ENCODE results near the gene RDX. TPM values are rescaled to one million over a fixed set of nuclear protein-coding genes. Genes with fewer than 3 reads are reported as not detected.

RDX gene
- total and polyA plus RNA-seq, 2 of the 13 experiments (the other 11 are each of a cell fraction or from before 2014, with no cell fraction given): 20.7 to 63.1 TPM

DNA sequence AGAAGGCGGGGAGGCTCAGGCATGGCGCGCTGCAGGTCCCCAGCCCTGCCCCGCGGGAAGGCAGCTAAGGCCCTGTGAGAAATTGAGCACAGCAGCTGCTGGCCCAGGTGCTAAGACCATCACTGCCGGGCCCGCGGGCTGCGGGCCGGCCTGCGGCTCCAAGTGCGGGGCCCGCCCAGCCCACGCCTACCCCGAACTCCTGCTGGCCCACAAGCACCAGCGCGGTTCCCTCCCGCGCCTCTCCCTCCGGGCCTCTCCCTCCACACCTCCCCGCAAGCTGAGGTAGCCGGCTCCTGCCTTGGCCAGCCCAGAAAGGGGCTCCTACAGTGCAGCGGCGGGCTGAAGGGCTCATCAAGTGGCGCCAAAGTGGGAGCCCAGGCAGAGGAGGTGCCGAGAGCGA lies 4.6 kb upstream of the RDX start:
- BruUV-seq (replicated peaks): no TSS peak
- Histone ChIP-seq H3K9ac (ENCODE audit: insufficient read depth, low read depth, low read length) (no peak overlapping the region), H2AFZ (ENCODE audit: low read length) (no peak overlapping the region), H3K36me3 (replicated peaks in 1 of 2; ENCODE audit: control insufficient read depth in 1 of 2, insufficient read depth in 2 of 2, low read length in 2 of 2) (no peaks in the 10 kb centered on the region), H3K27ac (ENCODE audit: extremely low read length, insufficient read depth, low read length) (no peak overlapping the region), H3K4me3 (replicated peaks in 1 of 3; ENCODE audit: insufficient read depth in 1 of 3, low read depth in 2 of 3, low read length in 3 of 3) (no peak overlapping the region), H3K4me1 (ENCODE audit: insufficient read depth, low read length) (peaks cover 49% of the 10 kb centered on the region), H4K20me1 (ENCODE audit: insufficient read depth, low read length) (no peaks in the 10 kb centered on the region), H3K9me3 (ENCODE audit: low read length) (no peaks in the 10 kb centered on the region), H3K79me2 (ENCODE audit: insufficient read depth, low read length) (no peaks in the 10 kb centered on the region), H3K4me2 (ENCODE audit: low read depth, low read length) (no peak overlapping the region), H3K27me3 (ENCODE audit: control insufficient read depth in 1 of 2, insufficient read depth in 2 of 2, low read length in 2 of 2) (no peaks in the 10 kb centered on the region)
- POLR2A ChIA-PET: interaction anchor here (1.6 kb wide), 1 partner anchor 62 kb away, joined by 3 read pairs; no protein-coding TSS in a partner anchor
- in situ Hi-C loops (cut with HindIII; ENCODE audit: extremely low pct_ligation_motif_present, low pct_unique_long_range_greater_than_20kb): no loop called here
- WGBS (ENCODE audit: low lambda C conversion rate): 89% methylated on average over 17 of the region's 27 CpGs
- ATAC-seq (no peak), FAIRE-seq (no peak), DNase-seq (ENCODE audit: low spot score) (no peak)
- TF ChIP-seq PAWR (CRISPR knock-in tag; IDR thresholded peaks at IDR 0.05; ENCODE audit: borderline replicate concordance) (no peak), ISL2 (CRISPR knock-in tag; IDR thresholded peaks at IDR 0.05) (no peak), ZSCAN20 (CRISPR knock-in tag; IDR thresholded peaks at IDR 0.05; ENCODE audit: borderline replicate concordance) (no peak), ATRX (CRISPR knock-in tag; IDR thresholded peaks at IDR 0.05; ENCODE audit: borderline replicate concordance) (no peak), ZSCAN12 (CRISPR knock-in tag; IDR thresholded peaks at IDR 0.05) (no peak), MEIS2 (CRISPR knock-in tag; IDR thresholded peaks at IDR 0.05) (no peak), DNMT1 (CRISPR knock-in tag; IDR thresholded peaks at IDR 0.05) (no peak)
- TF ChIP-seq, protein P1, sequence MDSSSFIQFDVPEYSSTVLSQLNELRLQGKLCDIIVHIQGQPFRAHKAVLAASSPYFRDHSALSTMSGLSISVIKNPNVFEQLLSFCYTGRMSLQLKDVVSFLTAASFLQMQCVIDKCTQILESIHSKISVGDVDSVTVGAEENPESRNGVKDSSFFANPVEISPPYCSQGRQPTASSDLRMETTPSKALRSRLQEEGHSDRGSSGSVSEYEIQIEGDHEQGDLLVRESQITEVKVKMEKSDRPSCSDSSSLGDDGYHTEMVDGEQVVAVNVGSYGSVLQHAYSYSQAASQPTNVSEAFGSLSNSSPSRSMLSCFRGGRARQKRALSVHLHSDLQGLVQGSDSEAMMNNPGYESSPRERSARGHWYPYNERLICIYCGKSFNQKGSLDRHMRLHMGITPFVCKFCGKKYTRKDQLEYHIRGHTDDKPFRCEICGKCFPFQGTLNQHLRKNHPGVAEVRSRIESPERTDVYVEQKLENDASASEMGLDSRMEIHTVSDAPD (CRISPR knock-in tag; IDR thresholded peaks at IDR 0.05): no peak
- intact Hi-C loops (cut with micrococcal nuclease; ENCODE audit: unreplicated experiment): no loop called here
- CTCF ChIA-PET (ENCODE audit: low intra/inter-chr PET ratio, low total read pairs): no interaction called here

Measured in HepG2 (cell line).